Neural progenitor cell (in vitro differentiated cells): ENCODE results near the gene NMU. TPM values are rescaled to one million over a fixed set of nuclear protein-coding genes. Genes with fewer than 3 reads are reported as not detected.

Source experiments
- DNase-seq: peaks from one replicate; pipeline ENCODE4 v3.0.0-alpha.2; 2016; ENCODE audit warnings: low spot score
- H2AFZ ChIP-seq: fragments of 200-600 bp; sonication (generic); replicated peaks from 2 replicates; pipeline ENCODE4 v1.6.1; 2016; ENCODE audit warnings: antibody characterized with exemption
- H3F3A ChIP-seq: fragments of 200-600 bp; sonication (generic); 2 replicates; pipeline ENCODE4 v1.6.1; 2016; ENCODE audit warnings: antibody characterized with exemption, low read depth
- H3K27ac ChIP-seq: fragments of 200-600 bp; sonication (generic); 2 replicates; pipeline ENCODE4 v1.5.1; 2016; ENCODE audit warnings: mild to moderate bottlenecking
- H3K27me3 ChIP-seq: fragments of 200-600 bp; sonication (generic); 2 replicates; pipeline ENCODE4 v1.6.1; 2016; ENCODE audit warnings: mild to moderate bottlenecking, moderate library complexity
- H3K36me3 ChIP-seq: fragments of 200-600 bp; sonication (generic); 2 replicates; pipeline ENCODE4 v1.5.1; 2016
- H3K4me1 ChIP-seq: fragments of 200-600 bp; sonication (generic); 2 replicates; pipeline ENCODE4 v1.6.1; 2016; ENCODE audit warnings: mixed run types
- H3K4me2 ChIP-seq: fragments of 200-600 bp; sonication (generic); 2 replicates; pipeline ENCODE4 v1.6.1; 2016
- H3K4me3 ChIP-seq: fragments of 200-600 bp; sonication (generic); 2 replicates; pipeline ENCODE4 v1.5.1; 2016
- H3K79me2 ChIP-seq: fragments of 200-600 bp; sonication (generic); 2 replicates; pipeline ENCODE4 v1.6.1; 2016; ENCODE audit warnings: low read depth
- H3K9ac ChIP-seq: fragments of 200-600 bp; sonication (generic); 2 replicates; pipeline ENCODE4 v1.6.1; 2016
- H3K9me3 ChIP-seq: fragments of 200-600 bp; sonication (generic); 2 replicates; pipeline ENCODE4 v1.5.1; 2016; ENCODE audit warnings: low read depth
- H4K20me1 ChIP-seq: fragments of 200-600 bp; sonication (generic); 2 replicates; pipeline ENCODE4 v1.6.1; 2016; ENCODE audit warnings: low read depth
- H3K27ac Mint-ChIP-seq: 3 replicates; pipeline ENCODE4 v1.8.0; 2021; ENCODE audit warnings: mixed read lengths
- H3K27me3 Mint-ChIP-seq: 2 replicates; pipeline ENCODE4 v1.8.0; 2022; ENCODE audit warnings: low read depth, mild to moderate bottlenecking, inconsistent platforms, moderate library complexity, mixed read lengths; ENCODE audit not compliant: insufficient read depth
- H3K36me3 Mint-ChIP-seq: 3 replicates; pipeline ENCODE4 v1.8.0; 2021; ENCODE audit warnings: mixed read lengths
- H3K4me1 Mint-ChIP-seq: 3 replicates; pipeline ENCODE4 v1.8.0; 2021; ENCODE audit warnings: mixed read lengths
- H3K4me3 Mint-ChIP-seq: 3 replicates; pipeline ENCODE4 v1.8.0; 2021; ENCODE audit warnings: mild to moderate bottlenecking, moderate library complexity, mixed read lengths
- H3K9me3 Mint-ChIP-seq: 3 replicates; pipeline ENCODE4 v1.8.0; 2020; ENCODE audit warnings: mixed read lengths
- EZH2 ChIP-seq: fragments of 200-600 bp; sonication (generic); IDR thresholded peaks from 2 replicates; pipeline ENCODE4 v1.6.1; 2017; ENCODE audit warnings: antibody characterized with exemption, mild to moderate bottlenecking, moderate library complexity
- EZH2phosphoT487 ChIP-seq: fragments of 200-600 bp; sonication (generic); IDR thresholded peaks from 2 replicates; pipeline ENCODE4 v1.6.1; 2017; ENCODE audit warnings: antibody characterized with exemption
- total RNA-seq: library from RNA; depleted of rRNA; stranded (reverse); fragments of >200 nt; gene quantifications from 2 replicates; pipeline ENCODE4 v1.2.3, GENCODE V29; 2015; ENCODE audit warnings: low replicate concordance
- TF ChIP-seq, protein P1 (sequence below): fragments of 200-600 bp; sonication (generic); IDR thresholded peaks from 2 replicates; pipeline ENCODE4 v1.5.1; 2017; ENCODE audit warnings: antibody characterized with exemption, mild to moderate bottlenecking

The NMU gene
- total RNA-seq, 1 donor from 2014 or later, result 1.8 TPM

- Histone ChIP-seq H3K27ac (no peak overlapping the region), H3K4me1 (peaks cover 5% of the 10 kb centered on the region), H3K4me3 (no peak overlapping the region), H3K4me2 (no peak overlapping the region), H3K27me3 (no peaks in the 10 kb centered on the region), H3K9me3 (no peaks in the 10 kb centered on the region), H3K9ac (no peak overlapping the region), H3K79me2 (no peaks in the 10 kb centered on the region), H3K36me3 (no peaks in the 10 kb centered on the region), H2AFZ (no peak overlapping the region), H3F3A (no peaks in the 10 kb centered on the region), H4K20me1 (no peaks in the 10 kb centered on the region)
- TF ChIP-seq EZH2, result no peak
- TF ChIP-seq, protein P1, sequence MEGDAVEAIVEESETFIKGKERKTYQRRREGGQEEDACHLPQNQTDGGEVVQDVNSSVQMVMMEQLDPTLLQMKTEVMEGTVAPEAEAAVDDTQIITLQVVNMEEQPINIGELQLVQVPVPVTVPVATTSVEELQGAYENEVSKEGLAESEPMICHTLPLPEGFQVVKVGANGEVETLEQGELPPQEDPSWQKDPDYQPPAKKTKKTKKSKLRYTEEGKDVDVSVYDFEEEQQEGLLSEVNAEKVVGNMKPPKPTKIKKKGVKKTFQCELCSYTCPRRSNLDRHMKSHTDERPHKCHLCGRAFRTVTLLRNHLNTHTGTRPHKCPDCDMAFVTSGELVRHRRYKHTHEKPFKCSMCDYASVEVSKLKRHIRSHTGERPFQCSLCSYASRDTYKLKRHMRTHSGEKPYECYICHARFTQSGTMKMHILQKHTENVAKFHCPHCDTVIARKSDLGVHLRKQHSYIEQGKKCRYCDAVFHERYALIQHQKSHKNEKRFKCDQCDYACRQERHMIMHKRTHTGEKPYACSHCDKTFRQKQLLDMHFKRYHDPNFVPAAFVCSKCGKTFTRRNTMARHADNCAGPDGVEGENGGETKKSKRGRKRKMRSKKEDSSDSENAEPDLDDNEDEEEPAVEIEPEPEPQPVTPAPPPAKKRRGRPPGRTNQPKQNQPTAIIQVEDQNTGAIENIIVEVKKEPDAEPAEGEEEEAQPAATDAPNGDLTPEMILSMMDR, result no peak
- TF ChIP-seq EZH2phosphoT487, result no peak
- Mint-ChIP-seq H3K36me3 (peaks cover 2% of the 10 kb centered on the region), H3K27me3 (no peaks in the 10 kb centered on the region), H3K4me3 (no peak overlapping the region), H3K4me1 (peaks cover 6% of the 10 kb centered on the region), H3K9me3 (no peaks in the 10 kb centered on the region), H3K27ac (no peak overlapping the region)
- DNase-seq, result no peak
Measured at GRCh38 chr4:55612341-55612740, 23.8 kb downstream of the NMU start.

- Mint-ChIP-seq H3K4me1 (peaks cover 6% of the 10 kb centered on the region), H3K27me3 (no peaks in the 10 kb centered on the region), H3K4me3 (no peak overlapping the region), H3K27ac (no peak overlapping the region), H3K36me3 (peaks cover 2% of the 10 kb centered on the region), H3K9me3 (no peaks in the 10 kb centered on the region)
- no peak for DNase-seq
- H3K79me2 ChIP-seq, result no peaks in the 10 kb centered on the region
- H3K36me3 ChIP-seq, result no peaks in the 10 kb centered on the region
- no peak overlapping the region for H3K4me2 ChIP-seq
- no peak overlapping the region for H3K27ac ChIP-seq
- peaks cover 5% of the 10 kb centered on the region for H3K4me1 ChIP-seq
- TF ChIP-seq EZH2 (no peak), EZH2phosphoT487 (no peak)
- TF ChIP-seq, protein P1, result no peak
- no peaks in the 10 kb centered on the region for H3K9me3 ChIP-seq
- no peaks in the 10 kb centered on the region for H3K27me3 ChIP-seq
- H3F3A ChIP-seq, result no peaks in the 10 kb centered on the region
- H3K4me3 ChIP-seq, result no peak overlapping the region
- no peak overlapping the region for H2AFZ ChIP-seq
- no peak overlapping the region for H3K9ac ChIP-seq
- H4K20me1 ChIP-seq, result no peaks in the 10 kb centered on the region
Measured at GRCh38 chr4:55611358-55612059, 24.6 kb downstream of the NMU start.

DNA sequence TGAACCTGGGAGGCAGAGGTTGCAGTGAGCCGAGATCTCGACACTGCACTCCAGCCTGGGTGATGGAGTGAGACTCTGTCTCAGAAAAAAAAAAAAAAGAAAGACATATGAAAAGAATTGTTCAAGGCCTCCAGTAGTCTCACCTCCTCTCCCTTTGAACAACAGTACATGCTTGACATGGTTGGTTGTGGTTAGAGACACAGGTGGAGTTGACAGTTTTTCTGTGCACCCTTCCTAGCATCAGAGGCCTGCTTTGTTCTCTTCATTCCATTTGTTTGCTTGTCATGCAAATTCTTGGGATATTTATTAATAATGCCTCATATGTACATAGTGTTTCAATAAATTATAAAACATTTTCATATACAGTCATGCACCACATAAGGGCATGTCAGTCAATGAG lies 25.7 kb downstream of the NMU start:
- no peak overlapping the region for H3K9ac ChIP-seq
- H3K9me3 Mint-ChIP-seq, result no peaks in the 10 kb centered on the region
- no peak overlapping the region for H3K27ac ChIP-seq
- H3K4me1 Mint-ChIP-seq, result peaks cover 6% of the 10 kb centered on the region
- H3K27ac Mint-ChIP-seq, result no peak overlapping the region
- no peak for DNase-seq
- H3K36me3 Mint-ChIP-seq, result no peaks in the 10 kb centered on the region
- no peak overlapping the region for H3K4me2 ChIP-seq
- TF ChIP-seq EZH2, result no peak
- TF ChIP-seq, protein P1, result no peak
- no peak for TF ChIP-seq EZH2phosphoT487
- H3K9me3 ChIP-seq, result no peaks in the 10 kb centered on the region
- H3K4me3 ChIP-seq, result no peak overlapping the region
- no peaks in the 10 kb centered on the region for H4K20me1 ChIP-seq
- no peak overlapping the region for H3K4me3 Mint-ChIP-seq
- no peaks in the 10 kb centered on the region for H3K79me2 ChIP-seq
- H3K36me3 ChIP-seq, result no peaks in the 10 kb centered on the region
- no peaks in the 10 kb centered on the region for H3K27me3 ChIP-seq
- H3F3A ChIP-seq, result no peaks in the 10 kb centered on the region
- peaks cover 5% of the 10 kb centered on the region for H3K4me1 ChIP-seq
- no peaks in the 10 kb centered on the region for H3K27me3 Mint-ChIP-seq
- H2AFZ ChIP-seq, result no peak overlapping the region
